ENCODE results near the gene ZGRF1.

The ZGRF1 gene

DNA sequence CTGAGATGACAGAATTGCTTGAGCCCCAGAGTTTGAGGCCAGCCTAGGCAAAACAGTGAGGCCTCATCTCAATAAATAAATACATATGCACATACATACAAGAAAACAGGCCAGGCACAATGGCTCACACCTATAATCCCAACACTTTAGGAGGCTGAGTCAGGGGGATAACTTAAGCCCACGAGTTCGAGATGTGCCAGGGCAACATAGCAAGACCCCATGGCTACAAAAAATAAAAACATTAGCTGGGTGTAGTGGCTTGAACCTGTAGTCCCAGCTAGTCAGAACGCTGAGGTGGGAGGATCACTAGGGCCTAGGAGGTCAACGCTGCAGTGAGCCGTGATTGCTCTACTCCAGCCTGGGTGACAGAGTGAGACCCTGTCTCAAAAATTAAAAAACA, 69.2 kb downstream of the ZGRF1 start:
- no peak for DNase-seq (ENCODE audit: low read depth)
- H3K4me3 ChIP-seq (ENCODE audit: low read depth, low read length): no peak overlapping the region
- TF ChIP-seq, protein P1, sequence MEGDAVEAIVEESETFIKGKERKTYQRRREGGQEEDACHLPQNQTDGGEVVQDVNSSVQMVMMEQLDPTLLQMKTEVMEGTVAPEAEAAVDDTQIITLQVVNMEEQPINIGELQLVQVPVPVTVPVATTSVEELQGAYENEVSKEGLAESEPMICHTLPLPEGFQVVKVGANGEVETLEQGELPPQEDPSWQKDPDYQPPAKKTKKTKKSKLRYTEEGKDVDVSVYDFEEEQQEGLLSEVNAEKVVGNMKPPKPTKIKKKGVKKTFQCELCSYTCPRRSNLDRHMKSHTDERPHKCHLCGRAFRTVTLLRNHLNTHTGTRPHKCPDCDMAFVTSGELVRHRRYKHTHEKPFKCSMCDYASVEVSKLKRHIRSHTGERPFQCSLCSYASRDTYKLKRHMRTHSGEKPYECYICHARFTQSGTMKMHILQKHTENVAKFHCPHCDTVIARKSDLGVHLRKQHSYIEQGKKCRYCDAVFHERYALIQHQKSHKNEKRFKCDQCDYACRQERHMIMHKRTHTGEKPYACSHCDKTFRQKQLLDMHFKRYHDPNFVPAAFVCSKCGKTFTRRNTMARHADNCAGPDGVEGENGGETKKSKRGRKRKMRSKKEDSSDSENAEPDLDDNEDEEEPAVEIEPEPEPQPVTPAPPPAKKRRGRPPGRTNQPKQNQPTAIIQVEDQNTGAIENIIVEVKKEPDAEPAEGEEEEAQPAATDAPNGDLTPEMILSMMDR (IDR thresholded peaks at IDR 0.05; ENCODE audit: low read depth, low read length, missing control alignments): no peak
- in situ Hi-C loops (cut with HindIII; ENCODE audit: low sequenced_read_pairs): loop anchor here (25.0 kb wide), 1 partner anchor 230 kb away; no protein-coding TSS in a partner anchor

GRCh38 chr4:112564706-112565270, 71.9 kb downstream of the ZGRF1 start:
- in situ Hi-C loops (cut with HindIII; ENCODE audit: low sequenced_read_pairs): loop anchor here (25.0 kb wide), 1 partner anchor 227 kb away; no protein-coding TSS in a partner anchor
- H3K4me3 ChIP-seq (ENCODE audit: low read depth, low read length): no peak overlapping the region
- no peak for DNase-seq (ENCODE audit: low read depth)
- TF ChIP-seq, protein P1 (IDR thresholded peaks at IDR 0.05; ENCODE audit: low read depth, low read length, missing control alignments): no peak

- TF ChIP-seq, protein P1 (IDR thresholded peaks at IDR 0.05; ENCODE audit: low read depth, low read length, missing control alignments): no peak
- no peak overlapping the region for H3K4me3 ChIP-seq (ENCODE audit: low read depth, low read length)
- in situ Hi-C loops (cut with HindIII; ENCODE audit: low sequenced_read_pairs): loop anchor here (25.0 kb wide), 1 partner anchor 226 kb away; no protein-coding TSS in a partner anchor
- peak; percentile 3 for DNase-seq (ENCODE audit: low read depth)
Observed at GRCh38 chr4:112563431-112564200, 73.1 kb downstream of the ZGRF1 start.

GRCh38 chr4:112562254-112562879, 74.3 kb downstream of the ZGRF1 start:
- DNase-seq (ENCODE audit: low read depth): no peak
- TF ChIP-seq, protein P1 (IDR thresholded peaks at IDR 0.05; ENCODE audit: low read depth, low read length, missing control alignments): no peak
- H3K4me3 ChIP-seq (ENCODE audit: low read depth, low read length): no peak overlapping the region
- in situ Hi-C loops (cut with HindIII; ENCODE audit: low sequenced_read_pairs): loop anchor here (25.0 kb wide), 1 partner anchor 225 kb away; no protein-coding TSS in a partner anchor

DNA sequence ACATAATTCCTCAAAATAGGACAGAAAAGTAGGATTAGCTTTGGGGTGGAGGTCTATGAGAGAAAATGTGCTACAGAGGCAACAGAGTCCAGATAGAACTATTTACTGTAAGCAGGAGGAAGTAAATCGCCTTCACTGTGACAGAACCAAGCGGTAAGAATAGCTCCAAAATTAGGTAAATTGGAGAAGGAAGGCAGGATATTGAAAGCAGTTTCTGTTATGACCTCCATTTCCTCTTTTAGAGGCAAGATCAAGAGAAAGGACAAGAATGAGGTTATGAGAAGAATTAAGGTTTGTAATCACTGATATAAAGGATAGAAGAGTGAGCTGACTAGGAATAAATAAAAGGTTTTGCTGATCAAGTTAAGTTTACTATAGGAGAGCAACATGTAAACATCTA, 76.6 kb downstream of the ZGRF1 start:
- in situ Hi-C loops (cut with HindIII; ENCODE audit: low sequenced_read_pairs): loop anchor here (25.0 kb wide), 1 partner anchor 223 kb away; no protein-coding TSS in a partner anchor
- no peak for DNase-seq (ENCODE audit: low read depth)
- TF ChIP-seq, protein P1 (IDR thresholded peaks at IDR 0.05; ENCODE audit: low read depth, low read length, missing control alignments): no peak
- H3K4me3 ChIP-seq (ENCODE audit: low read depth, low read length): no peak overlapping the region

DNA sequence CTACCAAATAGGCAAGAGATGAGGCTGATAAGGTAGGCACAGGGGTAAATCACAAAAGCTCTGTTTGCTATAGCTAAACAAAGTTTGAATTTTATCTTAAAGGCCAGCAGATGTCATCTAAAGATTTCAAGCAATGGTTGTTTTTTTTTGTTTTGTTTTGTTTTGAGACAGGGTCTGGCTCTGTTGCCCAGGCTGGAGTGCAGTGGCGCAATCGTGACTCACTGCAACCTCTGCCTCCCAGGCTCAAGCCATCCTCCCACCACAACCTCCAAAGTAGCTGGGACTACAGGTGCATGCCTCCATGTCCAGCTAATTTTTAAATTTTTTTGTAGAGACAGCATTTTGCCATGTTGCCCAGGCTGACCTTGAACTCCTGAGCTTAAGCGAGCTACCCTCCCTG, 77.7 kb downstream of the ZGRF1 start:
- in situ Hi-C loops (cut with HindIII; ENCODE audit: low sequenced_read_pairs): loop anchor here (25.0 kb wide), 1 partner anchor 222 kb away; no protein-coding TSS in a partner anchor
- TF ChIP-seq, protein P1 (IDR thresholded peaks at IDR 0.05; ENCODE audit: low read depth, low read length, missing control alignments): no peak
- no peak overlapping the region for H3K4me3 ChIP-seq (ENCODE audit: low read depth, low read length)
- DNase-seq (ENCODE audit: low read depth): no peak
